ENCODE measurements around the gene GPR176.
A peak's percentile ranks its signal among the peaks of the same experiment; 100 is the strongest.

GPR176 gene

GRCh38 chr15:39919748-39920509 is at the start of gene GPR176:
TSS of gene GPR176 (minus strand) at chr15:39920266. CDS start at chr15:39920026, 240 bp downstream.
- DNase-seq = peak in 39 of 42 donors; percentile 10 to 74 (median 45)
- intact Hi-C loops (cut with DNase I) = loop anchor here (5.0 kb wide), 1 partner anchor 138 kb away; the partner anchor contains the start of gene FSIP1

GRCh38 chr15:39969002-39969394 is 48.9 kb upstream of the GPR176 start:
- intact Hi-C loops (cut with DNase I) = no loop called here
- DNase-seq = no peak

GRCh38 chr15:39968273-39969001 is 48.4 kb upstream of the GPR176 start:
- intact Hi-C loops (cut with DNase I) = no loop called here
- no peak for DNase-seq

GRCh38 chr15:39966521-39966920 is 46.5 kb upstream of the GPR176 start:
- DNase-seq = no peak
- intact Hi-C loops (cut with DNase I) = no loop called here

GRCh38 chr15:39963786-39964185 is 43.7 kb upstream of the GPR176 start:
- no peak for DNase-seq
- intact Hi-C loops (cut with DNase I) = no loop called here

GRCh38 chr15:39961051-39961450 is 41.0 kb upstream of the GPR176 start:
- no peak for DNase-seq

GRCh38 chr15:39960411-39960810 is 40.3 kb upstream of the GPR176 start:
- no peak for DNase-seq
- intact Hi-C loops (cut with DNase I) = no loop called here

More at GRCh38 chr15:39961051-39961450, 41.0 kb upstream of the GPR176 start:
- intact Hi-C loops (cut with DNase I) = no loop called here

- intact Hi-C loops (cut with DNase I) = no loop called here
- no peak for DNase-seq
These were observed 39.3 kb upstream of the GPR176 start for GRCh38 chr15:39959411-39959810.

GRCh38 chr15:39957481-39957880 is 37.4 kb upstream of the GPR176 start:
- DNase-seq = no peak
- intact Hi-C loops (cut with DNase I) = no loop called here

- no peak for DNase-seq
- intact Hi-C loops (cut with DNase I) = no loop called here
These were observed 33.5 kb upstream of the GPR176 start for GRCh38 chr15:39953521-39953920.

- no peak for DNase-seq
- intact Hi-C loops (cut with DNase I) = no loop called here
These were observed 31.5 kb upstream of the GPR176 start for GRCh38 chr15:39951561-39951960.

GRCh38 chr15:39948817-39949216 is 28.8 kb upstream of the GPR176 start:
- DNase-seq = no peak
- intact Hi-C loops (cut with DNase I) = no loop called here

GRCh38 chr15:39947401-39948197 is 27.5 kb upstream of the GPR176 start:
- no peak for DNase-seq
- intact Hi-C loops (cut with DNase I) = no loop called here

- intact Hi-C loops (cut with DNase I) = no loop called here
- DNase-seq = peak in 7 of 42 donors; percentile 24 to 47 (median 26)
These were observed 26.8 kb upstream of the GPR176 start for GRCh38 chr15:39946862-39947261.

GRCh38 chr15:39944726-39945125 is 24.7 kb upstream of the GPR176 start:
- intact Hi-C loops (cut with DNase I) = no loop called here
- no peak for DNase-seq

GRCh38 chr15:39942753-39943150 is 22.7 kb upstream of the GPR176 start:
- intact Hi-C loops (cut with DNase I) = no loop called here
- peak in 2 of 42 donors; percentile 7 to 15 for DNase-seq

- intact Hi-C loops (cut with DNase I) = no loop called here
- DNase-seq = no peak
These were observed 22.2 kb upstream of the GPR176 start for GRCh38 chr15:39942101-39942752.

GRCh38 chr15:39939487-39940452 is 19.7 kb upstream of the GPR176 start:
- intact Hi-C loops (cut with DNase I) = no loop called here
- no peak for DNase-seq
